Fibroblast of the conjunctiva (primary cell): ENCODE data around the gene CDKAL1.
"Not testable (repeated sequence)": the region's sequence is repeated elsewhere in the genome, so short reads cannot be mapped to it uniquely, and the experiment has no call there.

Experiments used
- DNase-seq: peaks from one replicate; pipeline ENCODE4 v3.0.0-alpha.2; 2010; ENCODE audit warnings: low read depth

The CDKAL1 gene

GRCh38 chr6:20640181-20640580 lies 105.9 kb downstream of the CDKAL1 start:
- no peak for DNase-seq

- DNase-seq = no peak
Measured at GRCh38 chr6:20642441-20642840, 108.2 kb downstream of the CDKAL1 start.

DNA sequence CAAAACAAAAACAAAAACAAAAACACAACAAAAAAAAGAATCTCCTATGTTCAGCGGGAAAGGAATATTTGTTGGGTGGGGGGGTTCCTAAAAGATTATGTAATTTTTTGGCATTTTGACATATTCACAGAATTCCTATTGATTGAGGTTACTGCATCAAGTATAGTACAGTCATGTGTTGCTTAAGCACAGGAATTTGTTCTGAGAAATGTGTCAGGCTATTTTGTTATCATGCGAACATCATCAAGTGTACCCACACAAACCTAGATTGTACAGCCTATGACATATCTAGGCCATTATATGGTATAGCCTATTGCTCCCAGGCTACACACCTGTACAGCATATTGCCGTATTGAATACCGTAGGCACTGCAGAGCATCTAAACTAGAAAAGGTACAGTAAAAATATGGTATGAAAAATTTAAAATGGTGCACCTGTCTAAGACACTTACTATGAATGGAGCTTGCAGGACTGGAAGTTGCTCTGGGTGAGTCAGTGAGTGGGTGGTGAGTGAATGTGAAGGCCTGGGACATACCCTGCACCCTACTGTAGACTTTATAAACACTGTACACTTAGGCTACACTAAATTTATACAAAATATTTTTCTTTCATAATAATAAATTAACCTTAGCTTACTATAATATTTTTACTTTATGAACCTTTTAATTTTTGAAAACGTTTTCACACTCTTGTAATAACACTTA lies 110.6 kb downstream of the CDKAL1 start:
- no peak for DNase-seq

GRCh38 chr6:20645572-20645971 lies 111.3 kb downstream of the CDKAL1 start:
- not testable (repeated sequence) for DNase-seq

DNA sequence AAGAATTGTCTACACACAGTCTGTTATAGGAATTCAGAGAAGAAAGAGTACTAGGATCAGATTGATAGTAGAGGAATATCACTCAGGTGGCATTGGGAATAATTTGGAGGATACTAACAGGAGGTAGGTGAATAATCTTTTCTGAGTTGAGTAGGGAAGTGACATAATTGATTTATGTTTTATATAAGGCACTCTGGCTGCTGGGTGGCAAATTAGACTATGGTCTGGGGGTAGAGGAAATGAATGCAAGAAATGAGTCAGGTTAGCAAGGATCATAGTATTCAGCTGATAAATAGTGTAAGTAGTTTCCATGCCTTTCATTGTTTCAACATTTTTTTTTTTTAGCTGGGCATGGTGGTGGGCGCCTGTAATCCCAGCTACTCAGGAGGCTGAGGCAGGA lies 113.3 kb downstream of the CDKAL1 start:
- DNase-seq = no peak

DNA sequence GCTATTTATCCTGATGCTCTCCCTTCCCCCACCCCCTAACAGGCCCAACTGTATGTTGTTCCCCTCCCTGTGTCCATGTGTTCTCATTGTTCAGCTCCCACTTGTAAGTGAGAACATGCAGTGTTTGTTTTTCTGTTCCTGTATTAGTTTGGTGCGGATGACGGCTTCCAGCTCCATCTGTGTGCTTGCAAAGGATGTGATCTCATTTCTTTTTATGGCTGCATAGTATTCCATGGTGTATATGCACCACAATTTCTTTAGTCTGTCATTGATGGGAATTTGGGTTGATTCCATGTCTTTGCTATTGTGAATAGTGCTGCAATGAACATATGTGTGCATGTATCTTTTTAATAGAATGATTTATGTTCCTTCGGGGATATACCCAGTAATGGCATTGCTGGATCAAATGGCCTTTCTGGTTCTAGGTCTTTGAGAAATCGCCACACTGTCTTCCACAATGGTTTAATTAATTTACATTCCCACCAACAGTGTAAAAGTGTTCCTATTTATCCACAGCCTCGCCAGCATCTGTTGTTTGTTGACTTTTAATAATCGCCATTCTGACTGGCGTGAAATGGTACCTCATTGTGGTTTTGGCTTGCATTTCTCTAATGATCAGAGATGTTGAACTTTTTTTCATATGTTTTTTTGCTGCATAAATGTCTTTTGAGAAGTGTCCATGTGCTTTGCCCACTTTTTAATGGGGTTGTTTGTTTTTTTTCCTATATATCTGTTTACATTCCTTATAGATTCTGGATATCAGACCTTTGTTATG lies 115.6 kb downstream of the CDKAL1 start:
- DNase-seq = not testable (repeated sequence)

DNA sequence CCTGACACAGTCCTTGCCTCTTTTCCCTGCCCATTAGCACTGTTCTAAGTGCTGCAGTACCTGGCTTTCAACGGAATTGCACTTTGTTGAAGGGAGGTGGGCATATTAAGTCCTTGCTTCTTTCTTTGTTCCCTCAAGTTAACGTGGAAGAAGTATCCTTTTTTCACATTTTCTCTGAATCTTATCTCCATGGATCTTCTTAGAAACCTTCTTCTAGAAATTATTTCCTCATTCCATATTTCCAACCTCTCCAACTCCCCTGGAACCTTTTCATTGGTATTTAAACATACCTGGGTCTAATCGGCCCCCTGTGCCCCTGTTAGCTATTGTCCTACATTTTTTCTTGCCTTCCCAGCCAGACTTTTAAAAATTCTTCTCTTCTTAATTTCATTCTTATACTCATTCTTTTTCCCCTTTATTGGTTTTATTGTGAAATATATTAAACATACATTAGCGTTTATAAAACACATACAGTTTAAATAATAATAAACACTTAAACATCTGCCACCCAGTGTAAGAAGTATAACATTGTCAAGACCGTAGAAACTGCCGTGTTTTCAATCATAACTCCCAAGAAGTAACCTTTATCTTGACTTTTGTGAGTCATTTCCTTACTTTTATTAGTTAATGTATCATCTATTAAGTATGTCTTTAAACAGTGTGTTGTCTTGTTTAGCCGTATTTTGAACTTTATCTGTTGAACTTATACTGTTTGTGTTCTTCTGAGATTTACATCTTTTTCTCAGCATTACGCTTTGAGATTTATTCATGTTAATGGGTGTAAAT lies 118.2 kb downstream of the CDKAL1 start:
- peak; percentile 13 for DNase-seq

GRCh38 chr6:20653085-20653479 lies 118.8 kb downstream of the CDKAL1 start:
- DNase-seq = no peak

DNA sequence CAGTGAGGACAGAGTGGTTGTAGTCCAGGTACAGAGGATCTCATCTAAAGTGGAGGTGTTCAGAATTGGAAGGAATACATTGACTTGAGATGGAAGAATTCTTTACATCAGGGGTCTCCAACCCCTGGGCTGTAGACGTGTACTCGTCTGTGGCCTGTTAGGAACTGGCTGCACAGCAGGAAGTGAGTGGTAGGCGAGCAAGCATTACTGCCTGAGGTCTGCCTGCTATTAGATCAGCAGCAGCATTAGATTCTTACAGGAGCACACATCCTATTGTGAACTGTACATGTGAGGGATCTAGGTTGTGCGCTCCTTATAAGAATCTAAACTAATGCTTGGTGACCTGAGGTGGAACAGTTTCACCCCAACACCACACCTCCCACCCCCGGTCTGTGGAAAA lies 121.1 kb downstream of the CDKAL1 start:
- DNase-seq = no peak

GRCh38 chr6:20657274-20657800 lies 123.1 kb downstream of the CDKAL1 start:
- DNase-seq = no peak

- no peak for DNase-seq
Measured at GRCh38 chr6:20658053-20658452, 123.8 kb downstream of the CDKAL1 start.

DNA sequence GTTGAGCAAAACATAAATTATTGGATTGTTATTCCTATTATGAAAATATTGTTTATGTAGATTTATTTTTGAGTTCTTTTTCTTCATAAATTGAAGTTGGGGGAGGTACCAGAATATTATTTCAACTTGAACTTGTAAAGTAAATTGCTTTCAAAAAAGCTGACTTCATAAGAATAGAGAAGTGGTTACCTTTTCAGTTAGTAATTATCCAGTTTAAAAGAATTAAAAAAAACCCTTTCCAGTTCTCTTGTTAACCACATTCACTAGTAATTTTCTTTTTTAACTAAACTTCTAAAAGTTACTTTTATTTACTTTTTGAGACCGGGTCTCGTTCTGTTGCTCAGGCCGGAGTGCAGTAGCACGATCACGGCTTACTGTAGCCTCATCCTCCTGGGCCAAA lies 124.3 kb downstream of the CDKAL1 start:
- no peak for DNase-seq

DNA sequence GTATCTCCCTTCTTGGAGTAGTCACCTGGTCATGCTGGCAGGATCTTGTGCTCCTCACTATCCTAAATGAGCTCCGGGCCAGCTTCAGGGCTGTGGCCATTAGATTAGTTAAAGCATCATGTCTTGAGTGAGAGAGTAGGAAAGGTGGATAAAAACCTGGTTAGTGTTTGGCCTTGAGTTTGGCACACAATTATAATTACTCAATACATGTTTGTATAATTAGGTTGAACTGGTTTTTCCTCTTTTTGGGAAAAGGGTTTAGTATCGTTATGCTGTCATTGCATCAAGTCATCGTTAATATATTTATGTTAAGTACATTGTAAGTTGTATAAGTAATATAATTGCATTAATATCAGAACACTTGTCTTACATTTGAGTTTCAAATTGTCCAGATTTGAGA lies 126.3 kb downstream of the CDKAL1 start:
- DNase-seq = no peak

GRCh38 chr6:20661721-20662120 lies 127.5 kb downstream of the CDKAL1 start:
- peak; percentile 42 for DNase-seq

GRCh38 chr6:20664250-20664649 lies 130.0 kb downstream of the CDKAL1 start:
- DNase-seq = no peak

DNA sequence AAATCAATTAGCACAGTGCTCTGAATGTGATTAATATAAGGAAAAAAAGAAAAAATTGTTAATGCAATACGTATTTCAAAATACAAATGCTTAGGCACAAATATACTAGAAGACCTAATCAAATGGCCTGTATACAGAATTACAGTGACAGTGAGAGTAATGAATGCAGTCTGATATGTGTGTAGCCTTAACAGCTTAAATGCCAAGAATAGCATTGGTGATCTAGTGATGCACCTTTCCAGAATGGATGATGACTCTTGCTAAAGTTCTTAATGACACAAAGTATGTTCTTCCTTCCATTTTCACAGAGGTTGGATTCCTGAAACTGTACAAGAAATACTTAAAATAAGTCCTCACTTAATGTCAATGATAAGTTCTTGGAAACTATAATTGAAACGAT lies 131.0 kb downstream of the CDKAL1 start:
- no peak for DNase-seq

GRCh38 chr6:20669571-20670314 lies 135.5 kb downstream of the CDKAL1 start:
- DNase-seq = no peak

DNA sequence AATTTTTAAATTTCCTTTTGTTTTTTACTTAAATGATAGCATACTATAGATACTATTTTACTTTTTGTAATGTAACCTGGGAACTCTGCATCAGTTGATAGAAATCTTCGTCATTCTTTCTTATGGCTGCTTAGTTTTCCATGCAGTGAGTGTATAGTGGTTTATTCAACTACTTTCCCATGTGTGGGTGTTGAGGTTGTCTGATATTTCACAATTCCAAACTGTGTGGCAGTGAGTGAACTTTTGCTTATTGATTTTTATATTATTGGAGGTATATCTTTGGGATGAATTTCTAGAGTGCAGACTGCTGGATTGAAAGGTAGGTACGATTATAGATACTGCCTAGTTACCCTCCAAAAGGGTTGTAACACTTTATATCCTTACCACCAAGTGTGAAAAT lies 136.5 kb downstream of the CDKAL1 start:
- no peak for DNase-seq

- no peak for DNase-seq
Measured at GRCh38 chr6:20672038-20672437, 137.8 kb downstream of the CDKAL1 start.

- no peak for DNase-seq
Measured at GRCh38 chr6:20673458-20673857, 139.2 kb downstream of the CDKAL1 start.

DNA sequence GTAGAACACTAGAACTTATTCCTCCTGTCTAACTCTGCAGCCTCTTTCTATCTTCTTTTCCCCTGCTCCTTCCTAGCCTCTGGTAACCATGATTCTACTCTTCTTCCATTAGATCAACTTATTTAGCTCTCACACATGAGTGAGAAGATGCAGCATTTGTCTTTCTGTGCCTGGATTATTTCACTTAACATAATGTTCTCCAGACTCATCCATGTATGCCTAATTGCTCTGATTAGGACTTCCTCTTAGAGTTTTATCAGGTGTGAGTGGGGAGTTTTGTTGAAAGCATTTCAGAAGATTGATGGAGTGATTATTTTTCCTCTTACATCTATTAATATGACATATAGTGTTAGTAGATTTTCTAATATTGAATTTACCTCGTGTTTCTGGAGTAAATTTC lies 140.4 kb downstream of the CDKAL1 start:
- no peak for DNase-seq

- no peak for DNase-seq
Measured at GRCh38 chr6:20678831-20679352, 144.6 kb downstream of the CDKAL1 start.
